Esophagus muscularis mucosa (tissue), 3 donors: Measurements from ENCODE around the gene TOP2A.

Source experiments
- POLR2A ChIP-seq: fragments of 450-650 bp; IDR thresholded peaks from one replicate; pipeline ENCODE4 v1.6.1; 2017; ENCODE audit warnings: antibody characterized with exemption, moderate library complexity, mild to moderate bottlenecking, low read depth
- TF ChIP-seq, protein P1 (sequence below), 3 experiments: fragments of 200-600 bp in 2 of 3; fragments of 450-650 bp in 1 of 3; sonication (generic) in 2 of 3; IDR thresholded peaks; one replicate each; pipeline ENCODE4 v1.5.1; 2017 to 2019; ENCODE audit warnings: antibody characterized with exemption in 3 of 3, mild to moderate bottlenecking in 2 of 3, moderate library complexity in 1 of 3

DNA sequence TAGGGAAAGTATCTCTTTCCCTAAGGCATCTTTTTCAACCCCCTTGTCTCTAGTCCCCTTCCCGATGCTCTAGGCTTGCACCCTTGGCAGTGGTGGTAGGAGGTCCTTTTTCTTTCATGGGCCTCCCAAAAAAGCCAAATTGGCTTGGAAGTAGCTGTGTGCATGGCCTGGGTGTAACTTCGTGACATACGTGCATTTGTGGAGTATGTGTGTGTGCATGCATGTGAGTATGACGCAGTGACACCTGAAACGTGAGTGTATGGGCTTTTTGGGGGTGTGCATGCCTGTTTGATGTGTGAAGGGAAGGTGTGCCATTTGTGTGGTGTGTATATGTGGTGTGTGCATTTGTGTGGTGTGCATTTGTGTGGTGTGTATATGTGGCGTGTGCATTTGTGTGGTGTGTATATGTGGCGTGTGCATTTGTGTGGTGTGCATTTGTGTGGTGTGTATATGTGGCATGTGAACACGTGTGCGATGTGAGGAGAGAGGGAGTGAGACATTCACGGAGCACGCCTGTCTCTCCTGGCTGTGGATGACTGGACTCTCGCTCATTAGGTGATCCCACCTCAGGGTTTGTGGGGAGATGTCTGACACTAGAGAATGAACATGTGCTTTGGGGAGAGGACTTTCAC is 41.3 kb upstream of the TOP2A start:
- no peak for TF ChIP-seq POLR2A
- TF ChIP-seq, protein P1, sequence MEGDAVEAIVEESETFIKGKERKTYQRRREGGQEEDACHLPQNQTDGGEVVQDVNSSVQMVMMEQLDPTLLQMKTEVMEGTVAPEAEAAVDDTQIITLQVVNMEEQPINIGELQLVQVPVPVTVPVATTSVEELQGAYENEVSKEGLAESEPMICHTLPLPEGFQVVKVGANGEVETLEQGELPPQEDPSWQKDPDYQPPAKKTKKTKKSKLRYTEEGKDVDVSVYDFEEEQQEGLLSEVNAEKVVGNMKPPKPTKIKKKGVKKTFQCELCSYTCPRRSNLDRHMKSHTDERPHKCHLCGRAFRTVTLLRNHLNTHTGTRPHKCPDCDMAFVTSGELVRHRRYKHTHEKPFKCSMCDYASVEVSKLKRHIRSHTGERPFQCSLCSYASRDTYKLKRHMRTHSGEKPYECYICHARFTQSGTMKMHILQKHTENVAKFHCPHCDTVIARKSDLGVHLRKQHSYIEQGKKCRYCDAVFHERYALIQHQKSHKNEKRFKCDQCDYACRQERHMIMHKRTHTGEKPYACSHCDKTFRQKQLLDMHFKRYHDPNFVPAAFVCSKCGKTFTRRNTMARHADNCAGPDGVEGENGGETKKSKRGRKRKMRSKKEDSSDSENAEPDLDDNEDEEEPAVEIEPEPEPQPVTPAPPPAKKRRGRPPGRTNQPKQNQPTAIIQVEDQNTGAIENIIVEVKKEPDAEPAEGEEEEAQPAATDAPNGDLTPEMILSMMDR (IDR thresholded peaks at IDR 0.05) = no peak
